Upper lobe of left lung (tissue), 4 donors: ENCODE results near the gene PCSK5.

ENCODE experiments used
- EP300 ChIP-seq, 4 donors: sonication (generic); formaldehyde crosslinking; IDR thresholded peaks; one replicate each; pipeline ENCODE4 v1.5.1; 2017; ENCODE audit warnings: antibody characterized with exemption in 4 of 4, control low read depth in 2 of 4
- TF ChIP-seq, protein P1 (sequence below), 6 experiments: fragments of 450-650 bp in 4 of 6; fragments of 200-600 bp in 2 of 6; sonication (generic) in 2 of 6; IDR thresholded peaks; one replicate each; pipeline ENCODE4 v1.5.1; 2016 to 2019; ENCODE audit warnings: antibody characterized with exemption in 6 of 6

DNA sequence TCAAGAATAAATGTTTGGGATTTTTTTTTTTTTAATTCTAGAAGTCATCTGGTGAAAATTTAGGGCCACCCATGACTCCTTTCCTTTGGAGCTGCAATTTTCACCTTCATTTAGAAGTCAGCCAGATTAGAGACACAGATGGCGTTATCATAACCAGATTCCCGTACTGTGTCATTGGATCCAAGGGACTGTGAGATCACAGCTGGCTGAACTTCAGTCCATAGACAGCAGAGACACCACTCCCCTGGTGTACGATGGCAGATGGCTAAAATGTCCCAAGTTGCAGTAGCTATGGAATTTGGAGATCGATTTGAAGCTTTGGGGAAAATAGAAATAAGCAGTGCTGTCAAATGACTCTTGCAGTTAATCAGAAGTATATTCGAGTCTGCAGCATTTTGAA is 287.5 kb downstream of the PCSK5 start:
- TF ChIP-seq, protein P1, sequence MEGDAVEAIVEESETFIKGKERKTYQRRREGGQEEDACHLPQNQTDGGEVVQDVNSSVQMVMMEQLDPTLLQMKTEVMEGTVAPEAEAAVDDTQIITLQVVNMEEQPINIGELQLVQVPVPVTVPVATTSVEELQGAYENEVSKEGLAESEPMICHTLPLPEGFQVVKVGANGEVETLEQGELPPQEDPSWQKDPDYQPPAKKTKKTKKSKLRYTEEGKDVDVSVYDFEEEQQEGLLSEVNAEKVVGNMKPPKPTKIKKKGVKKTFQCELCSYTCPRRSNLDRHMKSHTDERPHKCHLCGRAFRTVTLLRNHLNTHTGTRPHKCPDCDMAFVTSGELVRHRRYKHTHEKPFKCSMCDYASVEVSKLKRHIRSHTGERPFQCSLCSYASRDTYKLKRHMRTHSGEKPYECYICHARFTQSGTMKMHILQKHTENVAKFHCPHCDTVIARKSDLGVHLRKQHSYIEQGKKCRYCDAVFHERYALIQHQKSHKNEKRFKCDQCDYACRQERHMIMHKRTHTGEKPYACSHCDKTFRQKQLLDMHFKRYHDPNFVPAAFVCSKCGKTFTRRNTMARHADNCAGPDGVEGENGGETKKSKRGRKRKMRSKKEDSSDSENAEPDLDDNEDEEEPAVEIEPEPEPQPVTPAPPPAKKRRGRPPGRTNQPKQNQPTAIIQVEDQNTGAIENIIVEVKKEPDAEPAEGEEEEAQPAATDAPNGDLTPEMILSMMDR (IDR thresholded peaks at IDR 0.05), result no peak
- no peak for TF ChIP-seq EP300 (IDR thresholded peaks at IDR 0.05)
